K562 (cell line): ENCODE measurements around the gene UNC5B.

Experiments used
- CEBPB ChIP-seq: fragments of 450-650 bp; IDR thresholded peaks from 2 replicates; pipeline ENCODE4 v1.6.1; 2016; ENCODE audit warnings: missing genetic modification characterization, missing compliant biosample characterization
- EZH2 ChIP-seq: IDR thresholded peaks from 2 replicates; pipeline ENCODE4 v1.6.1; 2012; ENCODE audit warnings: low read depth, mild to moderate bottlenecking, inconsistent platforms, low read length, borderline replicate concordance
- GTF2A2 ChIP-seq: IDR thresholded peaks from 2 replicates; pipeline ENCODE4 v1.6.1; 2016; ENCODE audit warnings: mild to moderate bottlenecking, missing genetic modification characterization, missing compliant biosample characterization
- HDAC3 ChIP-seq: fragments of 450-650 bp; IDR thresholded peaks from 2 replicates; pipeline ENCODE4 v1.6.1; 2018; ENCODE audit warnings: borderline replicate concordance, mild to moderate bottlenecking, moderate library complexity; ENCODE audit not compliant: partially characterized antibody
- POLR2AphosphoS5 ChIP-seq: IDR thresholded peaks from 2 replicates; pipeline ENCODE4 v1.6.1; 2011; ENCODE audit warnings: mild to moderate bottlenecking, low read depth, low read length, moderate library complexity; ENCODE audit not compliant: control insufficient read depth, insufficient read depth
- TARDBP ChIP-seq: fragments of 450-650 bp; IDR thresholded peaks from 2 replicates; pipeline ENCODE4 v1.6.1; 2016
- TF ChIP-seq, protein P1 (sequence below): IDR thresholded peaks from 3 replicates; pipeline ENCODE4 v1.6.1; 2011; ENCODE audit warnings: borderline replicate concordance, mild to moderate bottlenecking, moderate library complexity; ENCODE audit not compliant: insufficient read length; ENCODE audit errors: extremely low read depth
- TF ChIP-seq, protein P2 (sequence below), 3 experiments: IDR thresholded peaks in 2 of 3; conservative IDR thresholded peaks in 1 of 3; 2 replicates each; pipeline ENCODE4 v1.5.1; 2011 to 2012; ENCODE audit warnings: low read length in 3 of 3, mild to moderate bottlenecking in 3 of 3, control low read depth in 2 of 3, improper control_type of control experiment in 1 of 3, inconsistent platforms in 1 of 3, low read depth in 1 of 3, mixed read lengths in 1 of 3, moderate library complexity in 1 of 3; ENCODE audit not compliant: insufficient read depth in 2 of 3
- TF ChIP-seq, protein P3 (sequence below): sonication (generic); formaldehyde crosslinking; IDR thresholded peaks from 2 replicates; pipeline ENCODE4 v1.8.0; 2022; ENCODE audit warnings: mild to moderate bottlenecking, low read depth, missing genetic modification reagents

DNA sequence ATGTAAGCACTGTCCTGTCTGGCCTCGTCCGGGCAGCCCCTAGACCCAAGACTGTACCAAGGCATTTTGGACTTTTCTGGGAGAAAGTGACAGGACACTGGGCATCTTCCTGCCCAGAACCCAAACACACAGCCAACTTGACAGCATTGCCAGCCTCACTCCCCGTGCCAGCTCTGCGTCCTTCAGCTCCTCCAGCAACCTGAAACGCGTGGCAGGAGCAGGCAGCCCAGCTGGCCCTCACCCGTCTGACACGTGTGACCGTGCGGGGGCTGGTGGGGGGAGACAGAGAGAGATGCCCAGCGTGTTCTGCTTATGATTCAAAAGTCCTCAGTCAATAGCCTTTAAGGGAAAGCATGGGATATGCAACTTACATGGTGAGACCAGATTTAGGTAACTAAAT lies 56.4 kb downstream of the UNC5B start:
- TF ChIP-seq, protein P1, sequence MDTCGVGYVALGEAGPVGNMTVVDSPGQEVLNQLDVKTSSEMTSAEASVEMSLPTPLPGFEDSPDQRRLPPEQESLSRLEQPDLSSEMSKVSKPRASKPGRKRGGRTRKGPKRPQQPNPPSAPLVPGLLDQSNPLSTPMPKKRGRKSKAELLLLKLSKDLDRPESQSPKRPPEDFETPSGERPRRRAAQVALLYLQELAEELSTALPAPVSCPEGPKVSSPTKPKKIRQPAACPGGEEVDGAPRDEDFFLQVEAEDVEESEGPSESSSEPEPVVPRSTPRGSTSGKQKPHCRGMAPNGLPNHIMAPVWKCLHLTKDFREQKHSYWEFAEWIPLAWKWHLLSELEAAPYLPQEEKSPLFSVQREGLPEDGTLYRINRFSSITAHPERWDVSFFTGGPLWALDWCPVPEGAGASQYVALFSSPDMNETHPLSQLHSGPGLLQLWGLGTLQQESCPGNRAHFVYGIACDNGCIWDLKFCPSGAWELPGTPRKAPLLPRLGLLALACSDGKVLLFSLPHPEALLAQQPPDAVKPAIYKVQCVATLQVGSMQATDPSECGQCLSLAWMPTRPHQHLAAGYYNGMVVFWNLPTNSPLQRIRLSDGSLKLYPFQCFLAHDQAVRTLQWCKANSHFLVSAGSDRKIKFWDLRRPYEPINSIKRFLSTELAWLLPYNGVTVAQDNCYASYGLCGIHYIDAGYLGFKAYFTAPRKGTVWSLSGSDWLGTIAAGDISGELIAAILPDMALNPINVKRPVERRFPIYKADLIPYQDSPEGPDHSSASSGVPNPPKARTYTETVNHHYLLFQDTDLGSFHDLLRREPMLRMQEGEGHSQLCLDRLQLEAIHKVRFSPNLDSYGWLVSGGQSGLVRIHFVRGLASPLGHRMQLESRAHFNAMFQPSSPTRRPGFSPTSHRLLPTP, result no peak
- TF ChIP-seq POLR2AphosphoS5, result no peak
- TF ChIP-seq, protein P2, sequence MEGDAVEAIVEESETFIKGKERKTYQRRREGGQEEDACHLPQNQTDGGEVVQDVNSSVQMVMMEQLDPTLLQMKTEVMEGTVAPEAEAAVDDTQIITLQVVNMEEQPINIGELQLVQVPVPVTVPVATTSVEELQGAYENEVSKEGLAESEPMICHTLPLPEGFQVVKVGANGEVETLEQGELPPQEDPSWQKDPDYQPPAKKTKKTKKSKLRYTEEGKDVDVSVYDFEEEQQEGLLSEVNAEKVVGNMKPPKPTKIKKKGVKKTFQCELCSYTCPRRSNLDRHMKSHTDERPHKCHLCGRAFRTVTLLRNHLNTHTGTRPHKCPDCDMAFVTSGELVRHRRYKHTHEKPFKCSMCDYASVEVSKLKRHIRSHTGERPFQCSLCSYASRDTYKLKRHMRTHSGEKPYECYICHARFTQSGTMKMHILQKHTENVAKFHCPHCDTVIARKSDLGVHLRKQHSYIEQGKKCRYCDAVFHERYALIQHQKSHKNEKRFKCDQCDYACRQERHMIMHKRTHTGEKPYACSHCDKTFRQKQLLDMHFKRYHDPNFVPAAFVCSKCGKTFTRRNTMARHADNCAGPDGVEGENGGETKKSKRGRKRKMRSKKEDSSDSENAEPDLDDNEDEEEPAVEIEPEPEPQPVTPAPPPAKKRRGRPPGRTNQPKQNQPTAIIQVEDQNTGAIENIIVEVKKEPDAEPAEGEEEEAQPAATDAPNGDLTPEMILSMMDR (IDR thresholded peaks at IDR 0.05 in 2 of 3, conservative IDR thresholded peaks at IDR 0.05 in 1 of 3; ENCODE audit: insufficient read depth in 2 of 3, low read depth in 1 of 3, low read length in 3 of 3), result no peak
- TF ChIP-seq HDAC3, result no peak
- TF ChIP-seq, protein P3, sequence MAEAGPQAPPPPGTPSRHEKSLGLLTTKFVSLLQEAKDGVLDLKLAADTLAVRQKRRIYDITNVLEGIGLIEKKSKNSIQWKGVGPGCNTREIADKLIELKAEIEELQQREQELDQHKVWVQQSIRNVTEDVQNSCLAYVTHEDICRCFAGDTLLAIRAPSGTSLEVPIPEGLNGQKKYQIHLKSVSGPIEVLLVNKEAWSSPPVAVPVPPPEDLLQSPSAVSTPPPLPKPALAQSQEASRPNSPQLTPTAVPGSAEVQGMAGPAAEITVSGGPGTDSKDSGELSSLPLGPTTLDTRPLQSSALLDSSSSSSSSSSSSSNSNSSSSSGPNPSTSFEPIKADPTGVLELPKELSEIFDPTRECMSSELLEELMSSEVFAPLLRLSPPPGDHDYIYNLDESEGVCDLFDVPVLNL, result no peak
- TF ChIP-seq EZH2, result no peak
- no peak for TF ChIP-seq CEBPB
- TF ChIP-seq TARDBP, result no peak
- no peak for TF ChIP-seq GTF2A2 (tag)
